HepG2 (cell line): ENCODE results near the gene SBNO2. TPM values are rescaled to one million over a fixed set of nuclear protein-coding genes. Genes with fewer than 3 reads are reported as not detected.
A peak's percentile ranks its signal among the peaks of the same experiment; 100 is the strongest.

Experiments used
- AGO2 ChIP-seq: fragments of 200-400 bp; formaldehyde crosslinking; optimal IDR thresholded peaks from 2 replicates; pipeline ENCODE3; 2017; ENCODE audit warnings: mild to moderate bottlenecking, low read depth, low read length, moderate library complexity
- IKZF5 ChIP-seq: IDR thresholded peaks from 2 replicates; pipeline ENCODE4 v1.6.1; 2018; ENCODE audit warnings: missing genetic modification reagents, mild to moderate bottlenecking, missing compliant biosample characterization
- KDM6A ChIP-seq: IDR thresholded peaks from 2 replicates; pipeline ENCODE4 v1.6.1; 2016; ENCODE audit warnings: low read depth
- MYC ChIP-seq: sonication (generic); formaldehyde crosslinking; IDR thresholded peaks from 2 replicates; pipeline ENCODE4 v1.9.0; 2021; ENCODE audit warnings: missing genetic modification reagents, borderline replicate concordance
- NFKBIZ ChIP-seq: IDR thresholded peaks from 2 replicates; pipeline ENCODE4 v1.6.1; 2018; ENCODE audit warnings: missing genetic modification reagents, missing compliant biosample characterization
- NFYB ChIP-seq: sonication (generic); formaldehyde crosslinking; IDR thresholded peaks from 2 replicates; pipeline ENCODE4 v1.4.0; 2020; ENCODE audit warnings: missing genetic modification reagents
- PPARG ChIP-seq: conservative IDR thresholded peaks from 2 replicates; pipeline ENCODE4 v1.6.1; 2016; ENCODE audit warnings: missing biosample characterization, missing genetic modification reagents
- SRY ChIP-seq: sonication (generic); formaldehyde crosslinking; IDR thresholded peaks from 2 replicates; pipeline ENCODE4 v1.8.0; 2022; ENCODE audit warnings: mild to moderate bottlenecking, missing genetic modification reagents
- THAP8 ChIP-seq: sonication (generic); formaldehyde crosslinking; IDR thresholded peaks from 2 replicates; pipeline ENCODE4 v1.5.1; 2020; ENCODE audit warnings: missing genetic modification reagents, mild to moderate bottlenecking, borderline replicate concordance
- YY1 ChIP-seq: IDR thresholded peaks from 2 replicates; pipeline ENCODE4 v1.6.1; 2011; ENCODE audit warnings: low read length, low read depth, moderate library complexity, mild to moderate bottlenecking; ENCODE audit not compliant: insufficient read depth, insufficient replicate concordance
- ZBTB7A ChIP-seq: sonication (generic); formaldehyde crosslinking; IDR thresholded peaks from 2 replicates; pipeline ENCODE4 v1.8.0; 2022; ENCODE audit warnings: mild to moderate bottlenecking, missing genetic modification reagents
- ZNF331 ChIP-seq: sonication (generic); formaldehyde crosslinking; IDR thresholded peaks from 2 replicates; pipeline ENCODE4 v1.4.0; 2020; ENCODE audit warnings: missing genetic modification reagents
- ZNF335 ChIP-seq: sonication (generic); formaldehyde crosslinking; IDR thresholded peaks from 2 replicates; pipeline ENCODE4 v1.4.0; 2020; ENCODE audit warnings: missing genetic modification reagents
- ZNF543 ChIP-seq: sonication (generic); formaldehyde crosslinking; IDR thresholded peaks from 2 replicates; pipeline ENCODE4 v1.4.0; 2020; ENCODE audit warnings: mild to moderate bottlenecking, missing genetic modification reagents
- ZNF562 ChIP-seq: sonication (generic); formaldehyde crosslinking; IDR thresholded peaks from 2 replicates; pipeline ENCODE4 v1.8.0; 2022; ENCODE audit warnings: missing genetic modification reagents, borderline replicate concordance
- ZNF629 ChIP-seq: sonication (generic); formaldehyde crosslinking; conservative IDR thresholded peaks from 2 replicates; pipeline ENCODE4 v1.5.0; 2020; ENCODE audit warnings: missing genetic modification reagents
- ZNF710 ChIP-seq: sonication (generic); formaldehyde crosslinking; IDR thresholded peaks from 2 replicates; pipeline ENCODE4 v1.5.0; 2020; ENCODE audit warnings: mild to moderate bottlenecking, missing genetic modification reagents, borderline replicate concordance
- ZNF776 ChIP-seq: sonication (generic); formaldehyde crosslinking; IDR thresholded peaks from 2 replicates; pipeline ENCODE4 v1.4.0; 2020; ENCODE audit warnings: mild to moderate bottlenecking, missing genetic modification reagents
- polyA plus RNA-seq, 8 experiments: library from polyadenylated mRNA; depleted of rRNA in 3 of 8; stranded (reverse) in 7 of 8; unstranded in 1 of 8; fragments of >200 nt; fragmentation: Illumina TruSeq in 4 of 8; extraction: Trizol in 4 of 8; gene quantifications; 2 replicates each; pipeline versions ENCODE4 v1.2.1 to v1.2.3, GENCODE V29; 2011 to 2016; ENCODE audit warnings: low read depth in 4 of 8, missing spikeins in 1 of 8, mixed read lengths in 1 of 8; ENCODE audit not compliant: insufficient read depth in 1 of 8
- total RNA-seq, 5 experiments: library from RNA; depleted of rRNA; stranded (reverse); fragments of >200 nt; fragmentation: Illumina TruSeq; extraction: Trizol; gene quantifications; 2 replicates each; pipeline ENCODE4 v1.2.3, GENCODE V29; 2016; ENCODE audit warnings: low read depth in 1 of 5
- TF ChIP-seq, protein P1 (sequence below): sonication (generic); formaldehyde crosslinking; IDR thresholded peaks from 2 replicates; pipeline ENCODE4 v1.8.1; 2023; ENCODE audit warnings: missing genetic modification reagents, inconsistent platforms, borderline replicate concordance
- TF ChIP-seq, protein P2 (sequence below): IDR thresholded peaks from 2 replicates; pipeline ENCODE4 v1.6.1; 2018; ENCODE audit warnings: missing genetic modification reagents
- TF ChIP-seq, protein P3 (sequence below): sonication (generic); formaldehyde crosslinking; IDR thresholded peaks from 2 replicates; pipeline ENCODE4 v1.5.1; 2020; ENCODE audit warnings: mild to moderate bottlenecking, missing genetic modification reagents, moderate library complexity

Gene SBNO2
- total and polyA plus RNA-seq, 2 of the 13 experiments (the other 11 are each of a cell fraction or from before 2014, with no cell fraction given): 8.6 to 10.4 TPM

DNA sequence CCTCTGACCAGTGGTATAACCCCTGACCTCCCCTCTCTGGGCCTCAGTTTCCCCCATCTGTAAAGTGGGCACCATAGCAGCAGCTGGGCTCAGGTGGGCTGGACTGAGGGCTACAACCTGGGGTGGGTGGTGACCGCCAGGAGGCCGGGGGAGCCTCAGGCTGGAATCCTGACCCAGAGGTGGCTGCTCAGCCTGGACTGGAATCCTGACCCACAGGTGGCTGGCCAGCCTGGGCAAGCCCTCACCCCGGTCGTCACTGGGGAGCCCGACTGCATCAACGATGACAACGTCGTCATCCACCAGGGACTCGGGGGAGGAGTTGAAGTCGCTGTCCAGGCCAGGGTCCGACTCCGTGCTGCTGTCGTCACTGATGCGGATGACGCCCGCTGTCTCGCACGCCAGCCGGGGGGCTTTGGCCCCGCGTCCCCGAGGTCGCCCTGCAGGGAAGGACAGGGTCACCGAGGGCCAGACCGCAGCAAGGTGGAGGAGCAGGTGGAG, 60.0 kb downstream of the SBNO2 start (continued):
- TF ChIP-seq MYC (CRISPR knock-in tag): no peak
- no peak for TF ChIP-seq ZNF331
- TF ChIP-seq KDM6A: no peak
- no peak for TF ChIP-seq ZBTB7A
- TF ChIP-seq, protein P1, sequence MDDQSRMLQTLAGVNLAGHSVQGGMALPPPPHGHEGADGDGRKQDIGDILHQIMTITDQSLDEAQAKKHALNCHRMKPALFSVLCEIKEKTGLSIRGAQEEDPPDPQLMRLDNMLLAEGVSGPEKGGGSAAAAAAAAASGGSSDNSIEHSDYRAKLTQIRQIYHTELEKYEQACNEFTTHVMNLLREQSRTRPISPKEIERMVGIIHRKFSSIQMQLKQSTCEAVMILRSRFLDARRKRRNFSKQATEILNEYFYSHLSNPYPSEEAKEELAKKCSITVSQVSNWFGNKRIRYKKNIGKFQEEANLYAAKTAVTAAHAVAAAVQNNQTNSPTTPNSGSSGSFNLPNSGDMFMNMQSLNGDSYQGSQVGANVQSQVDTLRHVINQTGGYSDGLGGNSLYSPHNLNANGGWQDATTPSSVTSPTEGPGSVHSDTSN (CRISPR knock-in tag): no peak
- no peak for TF ChIP-seq NFKBIZ (CRISPR knock-in tag)
- TF ChIP-seq NFYB (CRISPR knock-in tag): no peak
- TF ChIP-seq ZNF562 (CRISPR knock-in tag): no peak
- no peak for TF ChIP-seq ZNF335
- TF ChIP-seq ZNF776 (CRISPR knock-in tag): 0 out of 2 replicates have a peak, but pooled peaks have one; percentile 58
- no peak for TF ChIP-seq ZNF543
- TF ChIP-seq, protein P2, sequence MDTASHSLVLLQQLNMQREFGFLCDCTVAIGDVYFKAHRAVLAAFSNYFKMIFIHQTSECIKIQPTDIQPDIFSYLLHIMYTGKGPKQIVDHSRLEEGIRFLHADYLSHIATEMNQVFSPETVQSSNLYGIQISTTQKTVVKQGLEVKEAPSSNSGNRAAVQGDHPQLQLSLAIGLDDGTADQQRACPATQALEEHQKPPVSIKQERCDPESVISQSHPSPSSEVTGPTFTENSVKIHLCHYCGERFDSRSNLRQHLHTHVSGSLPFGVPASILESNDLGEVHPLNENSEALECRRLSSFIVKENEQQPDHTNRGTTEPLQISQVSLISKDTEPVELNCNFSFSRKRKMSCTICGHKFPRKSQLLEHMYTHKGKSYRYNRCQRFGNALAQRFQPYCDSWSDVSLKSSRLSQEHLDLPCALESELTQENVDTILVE (CRISPR knock-in tag): no peak
- 0 out of 2 replicates have a peak, but pooled peaks have one; percentile 32 for TF ChIP-seq ZNF710 (CRISPR knock-in tag)
- peak; percentile 87 for TF ChIP-seq AGO2
- TF ChIP-seq, protein P3, sequence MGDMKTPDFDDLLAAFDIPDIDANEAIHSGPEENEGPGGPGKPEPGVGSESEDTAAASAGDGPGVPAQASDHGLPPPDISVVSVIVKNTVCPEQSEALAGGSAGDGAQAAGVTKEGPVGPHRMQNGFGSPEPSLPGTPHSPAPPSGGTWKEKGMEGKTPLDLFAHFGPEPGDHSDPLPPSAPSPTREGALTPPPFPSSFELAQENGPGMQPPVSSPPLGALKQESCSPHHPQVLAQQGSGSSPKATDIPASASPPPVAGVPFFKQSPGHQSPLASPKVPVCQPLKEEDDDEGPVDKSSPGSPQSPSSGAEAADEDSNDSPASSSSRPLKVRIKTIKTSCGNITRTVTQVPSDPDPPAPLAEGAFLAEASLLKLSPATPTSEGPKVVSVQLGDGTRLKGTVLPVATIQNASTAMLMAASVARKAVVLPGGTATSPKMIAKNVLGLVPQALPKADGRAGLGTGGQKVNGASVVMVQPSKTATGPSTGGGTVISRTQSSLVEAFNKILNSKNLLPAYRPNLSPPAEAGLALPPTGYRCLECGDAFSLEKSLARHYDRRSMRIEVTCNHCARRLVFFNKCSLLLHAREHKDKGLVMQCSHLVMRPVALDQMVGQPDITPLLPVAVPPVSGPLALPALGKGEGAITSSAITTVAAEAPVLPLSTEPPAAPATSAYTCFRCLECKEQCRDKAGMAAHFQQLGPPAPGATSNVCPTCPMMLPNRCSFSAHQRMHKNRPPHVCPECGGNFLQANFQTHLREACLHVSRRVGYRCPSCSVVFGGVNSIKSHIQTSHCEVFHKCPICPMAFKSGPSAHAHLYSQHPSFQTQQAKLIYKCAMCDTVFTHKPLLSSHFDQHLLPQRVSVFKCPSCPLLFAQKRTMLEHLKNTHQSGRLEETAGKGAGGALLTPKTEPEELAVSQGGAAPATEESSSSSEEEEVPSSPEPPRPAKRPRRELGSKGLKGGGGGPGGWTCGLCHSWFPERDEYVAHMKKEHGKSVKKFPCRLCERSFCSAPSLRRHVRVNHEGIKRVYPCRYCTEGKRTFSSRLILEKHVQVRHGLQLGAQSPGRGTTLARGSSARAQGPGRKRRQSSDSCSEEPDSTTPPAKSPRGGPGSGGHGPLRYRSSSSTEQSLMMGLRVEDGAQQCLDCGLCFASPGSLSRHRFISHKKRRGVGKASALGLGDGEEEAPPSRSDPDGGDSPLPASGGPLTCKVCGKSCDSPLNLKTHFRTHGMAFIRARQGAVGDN: 0 out of 2 replicates have a peak, but pooled peaks have one; percentile 0
- no peak for TF ChIP-seq SRY
- no peak for TF ChIP-seq PPARG (CRISPR knock-in tag)
- no peak for TF ChIP-seq YY1
- no peak for TF ChIP-seq IKZF5 (CRISPR knock-in tag)
- peak; percentile 93 for TF ChIP-seq ZNF629 (CRISPR knock-in tag)
- TF ChIP-seq THAP8 (CRISPR knock-in tag): no peak
